ENCODE data around the gene NLRC5.

GRCh38 chr16:57091200-57091974 lies 102.0 kb downstream of the NLRC5 start:
- no peak for TF ChIP-seq CC2D1A (IDR thresholded peaks at IDR 0.05)
- TF ChIP-seq, protein P1, sequence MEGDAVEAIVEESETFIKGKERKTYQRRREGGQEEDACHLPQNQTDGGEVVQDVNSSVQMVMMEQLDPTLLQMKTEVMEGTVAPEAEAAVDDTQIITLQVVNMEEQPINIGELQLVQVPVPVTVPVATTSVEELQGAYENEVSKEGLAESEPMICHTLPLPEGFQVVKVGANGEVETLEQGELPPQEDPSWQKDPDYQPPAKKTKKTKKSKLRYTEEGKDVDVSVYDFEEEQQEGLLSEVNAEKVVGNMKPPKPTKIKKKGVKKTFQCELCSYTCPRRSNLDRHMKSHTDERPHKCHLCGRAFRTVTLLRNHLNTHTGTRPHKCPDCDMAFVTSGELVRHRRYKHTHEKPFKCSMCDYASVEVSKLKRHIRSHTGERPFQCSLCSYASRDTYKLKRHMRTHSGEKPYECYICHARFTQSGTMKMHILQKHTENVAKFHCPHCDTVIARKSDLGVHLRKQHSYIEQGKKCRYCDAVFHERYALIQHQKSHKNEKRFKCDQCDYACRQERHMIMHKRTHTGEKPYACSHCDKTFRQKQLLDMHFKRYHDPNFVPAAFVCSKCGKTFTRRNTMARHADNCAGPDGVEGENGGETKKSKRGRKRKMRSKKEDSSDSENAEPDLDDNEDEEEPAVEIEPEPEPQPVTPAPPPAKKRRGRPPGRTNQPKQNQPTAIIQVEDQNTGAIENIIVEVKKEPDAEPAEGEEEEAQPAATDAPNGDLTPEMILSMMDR (IDR thresholded peaks at IDR 0.05 in 2 of 3, conservative IDR thresholded peaks at IDR 0.05 in 1 of 3; ENCODE audit: insufficient read depth in 2 of 3, low read depth in 1 of 3, low read length in 3 of 3) = no peak
